HG02852 (cell line): ENCODE data around the gene IFNL1.
"Not testable (repeated sequence)": the region's sequence is repeated elsewhere in the genome, so short reads cannot be mapped to it uniquely, and the experiment has no call there.

Source experiments
- ATAC-seq: cut with Tn5 transposase; IDR thresholded peaks from one replicate; pipeline ENCODE4 v1.9.1; 2021; ENCODE audit warnings: mild to moderate bottlenecking, moderate library complexity; ENCODE audit not compliant: unreplicated experiment

IFNL1 gene

GRCh38 chr19:39296055-39296645 lies at the start of gene IFNL1:
Gene IFNL1 (plus strand): TSS chr19:39296407. CDS start chr19:39296422, 15 bp downstream.
- no peak for ATAC-seq

- no peak for ATAC-seq
Measured at GRCh38 chr19:39246951-39247669, 49.1 kb upstream of the IFNL1 start.

DNA sequence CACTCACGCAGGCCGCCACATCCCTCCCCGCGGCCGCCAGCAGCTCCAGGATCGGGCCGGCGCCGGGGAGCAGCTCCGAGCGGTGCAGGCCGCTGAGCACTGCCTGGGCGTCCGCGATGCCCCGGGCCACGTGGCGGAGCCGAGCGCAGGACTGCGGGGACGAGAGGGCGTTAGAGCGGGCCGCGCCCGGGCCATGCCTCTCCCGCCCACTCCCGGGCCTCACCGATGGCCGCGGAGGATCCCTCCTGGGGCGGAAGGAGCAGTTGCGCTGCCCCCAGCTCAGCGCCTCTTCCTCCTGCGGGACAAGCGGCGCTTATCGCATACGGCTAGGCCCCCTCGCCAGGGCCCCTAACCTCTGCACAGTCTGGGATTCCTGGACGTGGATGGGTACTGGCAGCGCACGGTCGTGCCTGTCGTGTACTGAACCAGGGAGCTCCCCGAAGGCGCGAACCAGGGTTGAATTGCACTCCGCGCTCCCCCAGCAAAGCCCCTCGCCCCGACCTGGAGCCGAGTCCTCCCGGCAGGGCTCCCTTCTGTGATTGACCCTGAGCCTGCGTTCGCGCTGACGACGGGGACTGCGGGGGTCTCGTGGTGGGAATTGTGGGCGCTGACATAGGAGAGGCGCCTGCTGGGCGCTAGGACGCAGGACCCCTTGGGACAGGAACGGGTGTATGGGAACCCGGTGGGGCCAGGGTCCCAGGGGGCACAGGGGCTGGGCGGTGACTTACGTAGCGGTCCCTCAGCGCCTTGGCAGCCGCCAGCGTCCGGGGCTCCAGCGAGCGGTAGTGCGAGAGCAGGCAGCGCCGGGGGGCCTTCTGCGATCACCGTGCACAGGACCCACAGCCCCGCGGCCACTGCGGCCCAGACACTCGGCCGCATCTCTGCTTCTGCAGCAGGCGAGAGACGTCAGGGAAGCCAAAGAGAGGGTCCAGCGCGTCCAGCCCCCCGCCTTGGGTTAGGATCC lies 48.2 kb upstream of the IFNL1 start:
- ATAC-seq = no peak

- no peak for ATAC-seq
Measured at GRCh38 chr19:39248806-39249205, 47.4 kb upstream of the IFNL1 start, which contains the start of gene IFNL4. Gene IFNL4 (minus strand): TSS chr19:39248856.

- no peak for ATAC-seq
Measured at GRCh38 chr19:39251081-39251480, 45.1 kb upstream of the IFNL1 start.

DNA sequence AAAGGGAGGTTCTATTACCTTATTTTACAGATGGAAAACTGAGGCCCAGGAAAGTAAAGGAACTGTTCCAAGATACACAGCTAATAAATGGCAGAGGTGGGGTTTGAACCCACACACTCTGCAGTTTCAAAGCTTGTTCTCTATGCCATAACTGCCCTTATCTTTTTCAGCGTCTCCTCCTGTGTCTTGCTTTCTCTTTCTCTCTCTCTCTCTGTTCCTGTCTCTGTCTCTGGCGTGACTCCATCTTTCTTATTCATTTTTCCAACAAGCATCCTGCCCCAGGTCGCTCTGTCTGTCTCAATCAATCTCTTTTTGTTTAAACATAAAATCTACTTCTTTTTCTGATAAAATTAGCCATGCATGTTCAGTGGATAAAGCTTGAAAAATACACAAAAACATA lies 44.4 kb upstream of the IFNL1 start:
- no peak for ATAC-seq

- ATAC-seq = no peak
Measured at GRCh38 chr19:39252458-39252857, 43.7 kb upstream of the IFNL1 start.

GRCh38 chr19:39253374-39254149 lies 42.6 kb upstream of the IFNL1 start:
- no peak for ATAC-seq

DNA sequence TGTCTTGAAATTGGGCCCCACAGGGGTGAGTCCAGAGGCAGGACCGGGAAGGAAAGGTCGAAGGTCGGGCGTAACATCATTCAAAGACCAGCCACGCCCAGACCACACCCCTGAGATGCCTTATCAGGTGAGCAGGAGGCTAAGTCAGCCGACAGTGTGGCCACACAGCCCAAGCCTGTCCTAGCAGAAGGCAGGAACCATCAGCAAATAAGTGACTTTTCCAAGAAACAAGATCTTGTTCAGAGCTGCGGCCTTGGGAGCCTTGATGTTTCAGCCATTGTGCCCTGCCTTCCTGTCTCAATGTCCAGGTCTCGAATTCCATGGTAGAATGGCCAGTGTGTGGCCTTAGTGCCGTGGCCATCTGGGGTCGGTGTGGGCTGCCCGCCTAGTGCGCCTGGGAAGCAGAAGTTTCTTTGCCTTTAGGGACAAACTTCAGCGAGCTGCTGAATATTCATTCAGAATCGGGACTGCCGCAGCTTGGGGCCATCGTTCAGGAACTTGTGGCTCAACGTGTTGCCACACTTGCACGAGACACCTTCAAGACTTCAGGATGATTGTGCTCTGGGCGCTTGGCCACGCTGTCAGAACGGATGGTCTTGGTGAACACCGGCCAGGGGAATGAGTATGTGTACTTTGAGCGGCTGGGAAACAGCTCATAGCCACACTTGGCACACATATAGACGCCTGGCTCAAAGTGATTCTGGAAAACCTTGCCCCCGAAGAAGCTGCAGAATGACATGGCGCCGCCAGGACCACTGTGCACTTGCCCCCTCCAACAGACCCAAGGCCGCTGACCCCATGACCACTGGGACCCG lies 41.5 kb upstream of the IFNL1 start:
- no peak for ATAC-seq

DNA sequence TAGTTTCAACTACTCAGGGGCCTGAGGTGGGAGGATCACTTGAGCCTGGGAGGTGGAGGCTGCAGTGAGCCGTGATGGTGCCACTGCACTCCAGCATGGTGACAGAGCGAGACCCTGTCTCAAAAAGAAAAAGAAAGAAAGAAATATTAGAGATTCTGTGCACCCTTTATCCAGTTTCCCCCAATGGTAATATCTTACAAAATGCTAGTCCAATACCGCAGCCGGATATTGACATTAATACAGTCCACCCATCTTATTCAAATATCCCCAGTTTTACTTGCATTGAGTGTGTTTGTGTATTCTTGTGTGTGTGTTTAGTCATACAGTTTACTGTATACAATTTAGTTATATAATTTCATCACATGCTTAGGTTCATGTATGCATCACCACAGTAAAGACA lies 39.0 kb upstream of the IFNL1 start:
- ATAC-seq = no peak

DNA sequence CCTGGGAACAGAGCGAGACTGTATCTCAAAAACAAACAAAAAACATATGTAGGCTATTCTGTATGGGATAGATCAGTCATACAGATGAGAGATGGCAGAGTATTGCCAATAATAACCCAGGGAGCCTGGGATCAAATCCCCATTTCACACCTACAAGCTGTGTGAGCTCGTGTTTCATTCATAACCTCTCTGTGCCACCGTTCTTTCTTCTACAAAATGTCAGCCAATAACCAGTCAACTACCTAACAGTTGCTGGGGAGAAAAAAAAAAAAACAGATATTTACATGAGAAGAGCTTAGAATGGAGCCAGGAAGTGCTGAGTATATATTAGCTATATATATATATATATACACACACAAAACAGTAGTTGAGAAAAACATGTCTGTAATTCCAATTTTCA lies 34.5 kb upstream of the IFNL1 start:
- ATAC-seq = no peak

DNA sequence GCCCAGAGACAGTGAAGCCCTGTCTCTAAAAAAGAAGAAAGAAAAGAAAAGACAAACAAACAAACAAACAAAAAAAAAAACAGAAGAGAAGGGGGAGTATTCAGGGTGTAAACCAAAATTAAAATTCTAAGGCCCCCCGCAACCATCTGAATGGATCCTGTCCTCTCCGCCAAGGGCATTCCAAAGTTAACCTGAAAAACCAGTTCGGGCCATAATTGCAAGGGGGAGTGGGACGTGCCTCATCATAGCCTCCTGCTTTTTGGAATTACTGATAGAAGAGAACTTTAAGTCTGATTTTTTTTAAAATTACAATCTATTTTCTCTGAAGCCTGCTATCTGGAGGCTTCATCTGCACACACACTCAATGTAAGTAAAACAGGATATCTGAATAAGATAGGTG lies 33.7 kb upstream of the IFNL1 start:
- ATAC-seq = no peak

DNA sequence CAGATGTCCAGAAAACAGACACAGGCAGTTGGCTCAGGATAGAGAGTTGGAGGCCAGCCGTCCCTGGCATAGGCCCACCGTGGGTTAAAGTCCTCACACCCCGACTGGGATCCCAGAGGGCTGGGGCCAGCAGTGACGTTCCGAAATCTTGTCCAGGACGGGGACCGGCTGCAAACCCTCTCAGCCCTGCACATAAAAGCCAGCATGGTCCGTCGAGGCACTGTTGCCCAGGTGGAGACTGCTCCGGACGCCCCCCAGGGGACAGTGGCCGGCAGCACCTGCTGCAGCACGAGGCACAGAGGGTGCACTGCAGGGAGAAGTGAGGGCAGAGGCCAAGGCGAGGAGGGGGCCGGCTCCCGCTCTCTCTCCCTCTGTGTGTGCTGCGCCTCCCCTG lies 32.3 kb upstream of the IFNL1 start:
- no peak for ATAC-seq

DNA sequence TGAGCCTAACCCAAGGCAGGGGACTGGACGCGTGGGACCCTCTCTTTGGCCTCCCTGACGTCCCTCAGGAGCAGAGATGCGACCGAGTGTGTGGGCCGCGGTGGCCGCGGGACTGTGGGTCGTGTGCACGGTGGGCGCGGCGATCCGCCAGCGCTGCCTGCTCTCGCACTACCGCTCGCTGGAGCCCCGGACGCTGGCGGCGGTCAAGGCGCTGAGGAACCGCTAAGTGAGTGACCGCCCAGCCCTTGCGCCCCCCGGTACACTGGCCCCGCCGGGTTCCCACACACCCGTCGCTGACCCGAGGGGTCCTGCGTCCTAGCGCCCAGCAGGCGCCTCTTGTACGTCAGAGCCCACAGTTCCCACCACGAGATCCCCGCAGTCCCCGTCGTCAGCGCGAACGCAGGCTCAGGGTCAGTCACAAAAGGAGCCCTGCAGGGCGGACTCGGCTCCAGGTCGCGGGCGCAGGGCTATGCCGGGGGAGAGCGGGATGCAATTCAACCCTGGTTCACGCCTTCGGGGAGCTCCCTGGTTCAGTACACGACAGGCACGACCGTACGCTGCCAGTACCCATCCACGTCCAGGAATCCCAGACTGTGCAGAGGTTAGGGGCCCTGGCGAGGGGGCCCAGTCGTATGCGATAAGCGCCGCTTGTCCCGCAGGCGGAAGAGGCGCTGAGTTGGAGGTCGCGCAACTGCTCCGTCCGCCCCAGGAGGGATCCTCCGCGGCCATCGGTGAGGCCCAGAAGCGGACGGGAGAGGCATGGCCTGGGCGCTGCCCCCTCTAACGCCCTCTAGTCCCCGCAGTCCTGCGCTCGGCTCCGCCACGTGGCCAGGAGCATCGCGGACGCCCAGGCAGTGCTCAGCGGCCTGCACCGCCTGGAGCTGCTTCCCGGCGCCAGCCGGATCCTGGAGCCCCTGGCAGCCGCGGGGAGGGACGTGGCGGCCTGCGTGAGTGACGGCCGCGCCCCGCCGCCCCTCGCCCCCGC lies 31.6 kb upstream of the IFNL1 start:
- ATAC-seq = no peak

DNA sequence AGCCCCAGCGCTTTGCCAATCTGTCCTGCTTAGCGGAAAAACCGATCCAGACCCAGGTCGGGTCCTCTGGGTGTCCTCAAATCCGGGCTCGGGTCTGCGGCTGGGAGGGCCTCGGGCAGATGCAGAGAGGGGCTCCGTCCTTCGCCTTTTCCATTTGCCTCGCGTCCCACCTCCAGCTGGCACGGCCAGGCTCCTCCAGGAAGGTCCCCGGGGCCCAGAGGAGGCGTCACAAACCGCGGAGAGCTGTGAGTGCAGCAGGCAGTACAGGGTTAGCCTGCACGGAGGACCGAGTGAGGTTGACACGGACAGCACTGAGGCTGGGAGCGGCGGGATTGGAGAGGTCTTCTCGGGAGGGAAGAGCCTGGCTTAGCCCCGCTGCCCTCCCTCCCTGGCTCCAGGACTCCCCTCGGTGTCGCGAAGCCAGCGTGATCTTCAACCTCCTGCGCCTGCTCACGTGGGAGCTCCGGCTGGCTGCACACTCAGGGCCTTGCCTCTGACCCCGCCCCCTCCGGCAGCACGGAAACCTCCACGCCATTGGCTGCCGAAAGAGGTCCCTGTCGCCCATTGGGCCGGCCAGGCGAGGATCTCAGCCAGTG lies 30.8 kb upstream of the IFNL1 start:
- no peak for ATAC-seq

- ATAC-seq = not testable (repeated sequence)
Measured at GRCh38 chr19:39268085-39268484, 28.1 kb upstream of the IFNL1 start, which contains the start of gene IFNL2. Gene IFNL2 (plus strand): TSS chr19:39268396. CDS start chr19:39268569, 173 bp downstream.

GRCh38 chr19:39268531-39269223 lies 27.5 kb upstream of the IFNL1 start:
- not testable (repeated sequence) for ATAC-seq

DNA sequence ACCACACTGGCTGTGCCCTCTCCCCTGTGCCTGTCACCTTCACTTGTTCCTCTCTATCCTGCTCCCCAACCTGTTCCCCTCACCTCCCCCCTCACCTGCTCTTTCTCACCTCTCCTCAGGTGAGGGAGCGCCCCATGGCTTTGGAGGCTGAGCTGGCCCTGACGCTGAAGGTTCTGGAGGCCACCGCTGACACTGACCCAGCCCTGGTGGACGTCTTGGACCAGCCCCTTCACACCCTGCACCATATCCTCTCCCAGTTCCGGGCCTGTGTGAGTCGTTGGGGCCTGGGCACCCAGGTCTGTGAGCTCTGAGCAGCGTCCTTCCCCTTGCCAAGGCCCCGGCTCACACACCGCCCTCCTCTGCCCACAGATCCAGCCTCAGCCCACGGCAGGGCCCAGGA lies 26.8 kb upstream of the IFNL1 start:
- not testable (repeated sequence) for ATAC-seq
